ENCODE measurements around the gene PRR35.

DNA sequence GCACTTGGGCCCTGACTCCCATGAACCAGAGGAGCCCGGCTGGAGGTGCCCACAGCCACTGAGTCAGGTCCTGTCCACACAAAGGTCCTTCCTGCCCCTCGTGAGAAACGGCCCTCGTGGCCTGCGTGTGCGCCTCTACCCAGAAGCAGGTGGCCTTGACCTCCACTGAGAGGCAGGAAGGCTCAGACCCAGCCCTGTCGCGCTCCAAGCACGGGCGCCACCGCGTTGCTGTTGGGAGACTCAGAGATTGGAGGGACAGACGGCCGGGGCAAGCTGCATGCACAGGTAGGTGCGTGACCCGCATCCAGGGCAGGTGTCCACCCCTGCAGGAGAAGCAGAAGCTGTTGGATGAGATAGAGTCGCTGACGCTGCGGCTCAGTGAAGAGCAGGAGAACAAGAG is 40.8 kb upstream of the PRR35 start:
- TF ChIP-seq EZH2 (IDR thresholded peaks at IDR 0.05; ENCODE audit: insufficient read depth, poor library complexity, severe bottlenecking) (no peak), EZH2phosphoT487 (IDR thresholded peaks at IDR 0.05; ENCODE audit: insufficient read depth, low read depth) (no peak)
